Adrenal gland (tissue), 5 donors: ENCODE measurements around the gene RSPO3.

ENCODE experiments used
- CTCF ChIP-seq, 6 experiments: fragments of 450-650 bp in 4 of 6; fragments of 200-600 bp in 2 of 6; sonication (generic) in 1 of 6; IDR thresholded peaks; 1 replicate in 5 of 6; 2 replicates in 1 of 6; pipeline versions ENCODE4 v1.5.1 to v1.8.0; 2016 to 2021; ENCODE audit warnings: antibody characterized with exemption in 6 of 6, mild to moderate bottlenecking in 2 of 6, moderate library complexity in 1 of 6
- POLR2A ChIP-seq, 2 donors: fragments of 450-650 bp; IDR thresholded peaks; one replicate each; pipeline ENCODE4 v1.6.1; 2017; ENCODE audit warnings: antibody characterized with exemption in 2 of 2, mild to moderate bottlenecking in 2 of 2, moderate library complexity in 1 of 2
- donor health status: DM: no; HTN: no; CAD: no.

- no peak for TF ChIP-seq CTCF (IDR thresholded peaks at IDR 0.05)
- TF ChIP-seq POLR2A (IDR thresholded peaks at IDR 0.05), result no peak
Measured at GRCh38 chr6:127124680-127125079, 6.2 kb downstream of the RSPO3 start.
